SU-DHL-6 (cell line): Measurements from ENCODE around the gene ATP11A.

ENCODE experiments used
- EZH2phosphoT487 ChIP-seq: fragments of 200-600 bp; sonication (generic), shearing (Covaris generic); conservative IDR thresholded peaks from 2 replicates; pipeline ENCODE4 v1.6.1; 2018; ENCODE audit warnings: mild to moderate bottlenecking, antibody characterized with exemption, low read length, moderate library complexity, mixed read lengths
- TF ChIP-seq, protein P1 (sequence below): fragments of 200-600 bp; sonication (generic); IDR thresholded peaks from one replicate; pipeline ENCODE4 v1.5.1; 2017; ENCODE audit warnings: antibody characterized with exemption, mild to moderate bottlenecking, low read length, moderate library complexity; ENCODE audit not compliant: insufficient read depth, poor library complexity, severe bottlenecking

DNA sequence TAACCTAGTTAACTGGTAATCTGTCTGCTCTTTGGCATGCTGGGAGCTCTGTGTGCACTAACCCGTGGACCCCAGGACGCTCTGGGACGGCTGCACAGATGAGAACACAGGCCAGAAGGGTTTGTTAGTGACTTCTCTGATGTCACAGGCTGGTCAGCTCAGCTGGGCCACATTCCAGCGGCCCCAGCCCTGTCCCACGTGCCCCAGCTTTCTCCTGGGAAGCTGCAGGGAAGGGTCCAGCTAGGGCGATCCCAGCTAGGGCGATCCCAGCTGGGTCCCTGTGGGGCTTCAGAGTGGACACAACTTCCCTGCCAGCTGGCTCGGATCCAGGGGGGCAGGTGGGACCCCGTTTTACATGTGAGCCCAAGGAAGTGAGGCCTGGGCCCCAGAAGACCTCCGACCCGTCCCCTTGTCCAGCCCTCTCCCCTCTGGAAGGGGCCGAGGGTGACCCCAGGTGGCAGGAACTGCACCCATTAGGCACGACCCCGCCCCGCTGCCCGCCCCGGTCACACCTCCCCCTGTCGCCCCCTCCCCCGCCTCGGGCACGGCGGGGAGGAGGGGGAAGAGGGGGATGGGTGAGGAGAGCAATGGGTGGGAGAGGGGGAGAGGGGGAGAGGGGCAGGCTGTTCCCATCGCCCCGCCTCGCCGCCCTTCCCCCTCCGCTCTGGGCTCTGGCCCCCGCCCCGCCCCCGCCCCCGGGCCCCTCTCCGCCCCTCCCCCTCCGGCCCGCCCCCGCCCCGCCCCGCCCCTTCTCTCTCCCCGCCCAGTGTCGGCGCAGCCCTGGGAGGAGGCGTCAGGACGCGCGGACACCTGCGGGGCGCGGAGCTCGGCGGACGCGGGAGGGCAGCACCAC lies 204.0 kb downstream of the ATP11A start:
- TF ChIP-seq, protein P1, sequence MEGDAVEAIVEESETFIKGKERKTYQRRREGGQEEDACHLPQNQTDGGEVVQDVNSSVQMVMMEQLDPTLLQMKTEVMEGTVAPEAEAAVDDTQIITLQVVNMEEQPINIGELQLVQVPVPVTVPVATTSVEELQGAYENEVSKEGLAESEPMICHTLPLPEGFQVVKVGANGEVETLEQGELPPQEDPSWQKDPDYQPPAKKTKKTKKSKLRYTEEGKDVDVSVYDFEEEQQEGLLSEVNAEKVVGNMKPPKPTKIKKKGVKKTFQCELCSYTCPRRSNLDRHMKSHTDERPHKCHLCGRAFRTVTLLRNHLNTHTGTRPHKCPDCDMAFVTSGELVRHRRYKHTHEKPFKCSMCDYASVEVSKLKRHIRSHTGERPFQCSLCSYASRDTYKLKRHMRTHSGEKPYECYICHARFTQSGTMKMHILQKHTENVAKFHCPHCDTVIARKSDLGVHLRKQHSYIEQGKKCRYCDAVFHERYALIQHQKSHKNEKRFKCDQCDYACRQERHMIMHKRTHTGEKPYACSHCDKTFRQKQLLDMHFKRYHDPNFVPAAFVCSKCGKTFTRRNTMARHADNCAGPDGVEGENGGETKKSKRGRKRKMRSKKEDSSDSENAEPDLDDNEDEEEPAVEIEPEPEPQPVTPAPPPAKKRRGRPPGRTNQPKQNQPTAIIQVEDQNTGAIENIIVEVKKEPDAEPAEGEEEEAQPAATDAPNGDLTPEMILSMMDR, result no peak
- no peak for TF ChIP-seq EZH2phosphoT487
